ENCODE measurements around the gene STK32B.

GRCh38 chr4:5398056-5398455 lies 346.8 kb downstream of the STK32B start:
- no peak for TF ChIP-seq CTCF (IDR thresholded peaks at IDR 0.05)
- TF ChIP-seq ZFX (IDR thresholded peaks at IDR 0.05; ENCODE audit: borderline replicate concordance) = no peak

Data from 22Rv1 (cell line).